Inflammatory macrophage treated with lipopolysaccharide for 1 hour (primary cell): Measurements from ENCODE around the gene RBAK.
"Not testable (repeated sequence)": the region's sequence is repeated elsewhere in the genome, so short reads cannot be mapped to it uniquely, and the experiment has no call there.

Experiments
- DNase-seq, 2 donors: peaks; one replicate each; pipeline ENCODE4 v3.0.0-alpha.2; 2020 to 2022

RBAK gene

DNA sequence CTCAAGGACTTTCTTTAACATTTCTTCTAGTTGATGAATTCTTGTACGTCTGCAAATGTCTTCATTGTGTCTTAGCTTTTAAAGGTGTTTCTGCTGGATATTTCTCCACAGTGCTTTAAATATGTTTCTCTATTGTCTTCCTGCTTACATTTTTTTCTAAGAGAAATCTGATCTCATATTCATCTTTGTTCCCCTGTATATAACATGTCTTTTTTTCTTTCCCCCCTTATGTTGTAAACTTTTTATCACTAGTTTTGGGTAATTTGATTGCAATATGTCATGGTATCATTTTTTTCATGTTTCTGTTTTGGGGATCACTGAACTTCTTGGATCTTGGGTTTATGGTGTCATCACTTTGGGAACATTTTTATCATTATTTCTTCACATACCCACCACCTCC is 7.5 kb downstream of the RBAK start:
- DNase-seq, result no peak

DNA sequence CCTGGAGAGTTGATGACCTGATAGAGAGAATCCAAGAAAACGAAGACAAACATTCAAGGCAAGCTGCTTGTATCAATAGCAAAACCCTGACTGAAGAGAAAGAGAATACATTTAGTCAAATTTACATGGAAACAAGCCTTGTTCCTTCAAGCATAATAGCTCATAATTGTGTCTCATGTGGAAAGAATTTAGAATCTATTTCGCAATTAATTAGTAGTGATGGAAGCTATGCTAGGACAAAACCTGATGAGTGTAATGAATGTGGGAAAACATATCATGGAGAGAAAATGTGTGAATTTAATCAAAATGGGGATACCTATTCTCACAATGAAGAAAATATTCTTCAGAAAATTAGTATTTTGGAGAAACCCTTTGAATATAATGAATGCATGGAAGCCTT is 18.0 kb downstream of the RBAK start:
- DNase-seq, result no peak

DNA sequence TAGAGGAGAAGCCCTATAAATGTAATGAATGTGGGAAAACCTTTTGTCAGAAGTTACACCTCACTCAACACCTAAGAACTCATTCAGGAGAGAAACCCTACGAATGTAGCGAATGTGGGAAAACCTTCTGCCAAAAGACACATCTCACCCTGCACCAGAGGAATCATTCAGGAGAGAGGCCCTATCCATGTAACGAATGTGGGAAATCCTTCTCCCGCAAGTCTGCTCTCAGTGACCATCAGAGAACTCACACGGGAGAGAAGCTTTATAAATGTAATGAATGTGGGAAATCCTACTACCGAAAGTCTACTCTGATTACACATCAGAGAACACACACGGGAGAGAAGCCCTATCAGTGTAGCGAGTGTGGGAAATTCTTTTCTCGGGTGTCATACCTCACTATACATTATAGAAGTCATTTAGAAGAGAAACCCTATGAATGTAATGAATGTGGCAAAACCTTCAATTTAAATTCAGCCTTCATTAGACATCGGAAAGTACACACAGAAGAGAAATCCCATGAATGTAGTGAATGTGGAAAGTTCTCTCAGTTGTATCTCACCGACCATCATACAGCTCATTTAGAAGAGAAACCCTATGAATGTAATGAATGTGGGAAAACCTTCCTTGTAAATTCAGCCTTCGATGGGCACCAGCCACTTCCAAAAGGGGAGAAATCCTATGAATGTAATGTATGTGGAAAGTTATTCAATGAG is 18.9 kb downstream of the RBAK start:
- DNase-seq, result no peak

DNA sequence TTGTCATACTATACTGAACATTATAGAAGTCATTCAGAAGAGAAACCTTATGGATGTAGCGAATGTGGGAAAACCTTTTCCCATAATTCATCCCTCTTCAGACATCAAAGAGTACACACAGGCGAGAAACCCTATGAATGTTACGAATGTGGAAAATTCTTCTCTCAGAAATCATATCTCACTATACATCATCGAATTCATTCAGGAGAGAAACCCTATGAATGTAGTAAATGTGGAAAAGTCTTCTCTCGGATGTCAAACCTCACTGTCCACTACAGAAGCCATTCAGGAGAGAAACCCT is 19.4 kb downstream of the RBAK start:
- DNase-seq, result no peak

DNA sequence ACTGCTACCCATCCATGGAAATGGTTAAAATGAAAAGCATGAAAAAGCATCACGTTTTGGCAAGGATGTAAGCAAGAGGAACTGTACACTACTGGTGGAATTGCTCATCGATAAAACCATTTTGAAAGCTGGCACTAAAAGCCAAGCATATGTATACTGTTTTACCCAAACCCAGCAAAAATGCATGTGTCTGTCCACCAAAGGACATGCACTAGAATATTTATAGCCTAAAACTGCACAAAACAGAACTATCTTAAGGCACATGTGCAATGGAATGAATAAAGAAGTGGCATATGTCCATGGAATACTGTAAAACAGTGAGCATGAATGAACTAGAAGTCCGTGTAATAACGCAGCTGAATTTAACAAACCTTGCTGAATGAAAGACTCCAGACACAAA is 22.9 kb downstream of the RBAK start:
- no peak for DNase-seq

DNA sequence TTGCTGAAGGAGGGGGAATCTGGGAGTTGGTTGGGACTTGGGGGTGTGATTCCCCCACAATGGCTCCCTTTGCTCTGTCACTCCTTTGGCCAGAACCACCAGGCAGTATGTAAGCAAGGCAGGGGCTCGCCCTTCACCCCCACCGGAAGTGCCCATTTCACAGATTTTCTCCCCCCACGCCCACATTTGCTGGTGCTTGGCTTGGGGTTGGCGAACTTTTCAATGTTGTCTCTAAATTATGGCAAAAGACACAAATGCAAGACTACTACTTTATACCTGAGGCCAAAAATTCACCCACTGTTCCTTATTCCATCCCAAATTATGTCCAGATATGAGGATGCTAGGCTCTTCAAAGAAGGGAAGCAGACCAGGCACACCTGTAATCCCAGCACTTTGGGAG is 24.5 kb downstream of the RBAK start:
- DNase-seq, result no peak

DNA sequence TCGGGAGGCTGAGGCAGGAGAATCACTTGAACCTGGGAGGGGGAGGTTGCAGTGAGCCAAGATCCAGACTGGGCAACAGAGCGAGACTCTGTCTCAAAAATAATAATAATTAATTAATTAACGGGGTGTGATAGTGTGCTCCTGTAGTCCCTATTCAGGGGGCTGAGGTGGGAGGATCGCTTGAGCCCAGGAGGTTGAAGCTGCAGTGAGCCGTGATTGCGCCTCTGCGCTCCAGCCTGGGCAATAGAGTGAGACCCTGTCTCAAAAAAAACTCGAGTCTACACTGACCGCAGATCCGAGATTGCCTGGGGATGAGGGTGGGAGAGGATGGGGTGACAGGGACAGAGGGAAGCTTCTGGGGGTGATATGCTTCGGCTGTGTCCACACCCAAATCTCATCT is 29.5 kb downstream of the RBAK start:
- not testable (repeated sequence) for DNase-seq

DNA sequence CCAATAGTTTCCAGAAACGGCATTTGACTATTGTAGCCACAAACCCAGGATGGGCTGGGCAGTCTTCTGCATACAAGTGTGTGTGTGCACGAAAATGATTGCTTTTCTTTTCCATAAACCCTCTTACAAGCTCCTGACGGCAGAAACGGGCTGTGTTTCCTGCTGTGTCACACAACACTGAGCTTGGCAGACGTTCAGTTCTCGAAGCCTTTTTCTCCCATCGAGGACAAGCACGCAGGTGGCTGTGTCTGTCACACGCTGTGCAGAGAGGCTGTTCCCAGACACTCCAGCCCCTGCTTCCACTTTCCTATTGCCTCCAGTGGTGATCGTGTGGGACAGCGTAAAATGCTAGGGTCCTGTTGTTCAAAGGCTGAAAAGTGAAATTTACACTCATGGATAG is 32.1 kb downstream of the RBAK start:
- no peak for DNase-seq

DNA sequence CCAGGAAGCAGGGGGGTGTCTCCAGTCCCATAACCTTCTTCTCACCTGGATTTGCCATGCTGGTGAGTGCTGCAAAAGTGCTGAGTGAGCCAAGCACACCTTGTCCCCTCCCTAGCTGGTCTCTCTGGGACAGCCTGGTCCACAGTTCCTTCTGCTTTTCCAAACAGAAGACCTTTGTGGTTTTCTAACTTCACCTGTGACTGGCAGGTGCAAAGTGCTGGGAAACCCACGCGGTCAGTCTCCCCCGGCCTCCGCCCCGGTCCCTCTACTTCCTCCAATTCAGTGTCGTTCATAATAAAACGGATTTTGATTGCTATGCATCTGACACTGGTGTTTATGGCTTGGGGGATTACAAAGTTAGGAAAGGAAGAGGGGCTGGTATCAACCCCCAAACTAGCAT is 37.1 kb downstream of the RBAK start:
- DNase-seq, result no peak

DNA sequence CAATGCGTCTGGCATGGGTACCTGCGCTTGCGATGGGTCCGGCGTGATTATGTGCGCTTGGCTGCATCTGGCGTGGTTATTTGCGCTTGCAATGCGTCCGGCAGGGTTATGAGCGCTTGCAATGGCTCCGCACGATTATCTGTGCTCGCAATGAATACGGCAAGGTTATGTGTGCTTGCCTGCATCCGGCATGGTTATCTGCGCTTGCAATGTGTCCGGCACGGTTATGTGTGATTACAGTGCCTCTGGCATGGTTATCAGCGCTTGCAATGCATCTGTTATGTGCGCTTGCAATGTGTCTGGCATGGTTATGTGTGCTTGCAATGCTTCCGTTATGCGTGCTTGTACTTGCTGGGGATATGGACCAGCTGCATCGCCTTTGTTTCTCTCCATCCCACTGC is 37.7 kb downstream of the RBAK start:
- DNase-seq, result no peak

DNA sequence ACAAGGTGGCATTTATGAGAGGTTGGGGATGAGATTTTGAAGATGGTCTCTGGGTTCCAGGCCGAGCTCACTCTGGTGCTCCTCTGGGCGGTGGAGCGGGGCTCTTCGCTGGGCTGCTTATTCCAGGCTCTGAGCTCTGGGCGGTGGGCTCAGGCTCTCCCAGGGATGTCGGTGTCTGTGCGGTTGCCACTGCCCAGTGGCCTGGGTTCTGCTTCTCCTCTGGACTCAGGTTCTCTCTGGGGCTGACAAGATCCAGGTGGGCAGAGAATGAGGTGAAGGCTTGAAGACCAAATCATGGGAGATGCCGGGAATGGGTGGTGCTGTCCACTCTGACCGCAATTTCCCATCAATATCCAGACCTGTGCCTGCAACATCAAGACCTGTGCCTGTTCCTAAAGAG is 40.6 kb downstream of the RBAK start:
- DNase-seq, result no peak

DNA sequence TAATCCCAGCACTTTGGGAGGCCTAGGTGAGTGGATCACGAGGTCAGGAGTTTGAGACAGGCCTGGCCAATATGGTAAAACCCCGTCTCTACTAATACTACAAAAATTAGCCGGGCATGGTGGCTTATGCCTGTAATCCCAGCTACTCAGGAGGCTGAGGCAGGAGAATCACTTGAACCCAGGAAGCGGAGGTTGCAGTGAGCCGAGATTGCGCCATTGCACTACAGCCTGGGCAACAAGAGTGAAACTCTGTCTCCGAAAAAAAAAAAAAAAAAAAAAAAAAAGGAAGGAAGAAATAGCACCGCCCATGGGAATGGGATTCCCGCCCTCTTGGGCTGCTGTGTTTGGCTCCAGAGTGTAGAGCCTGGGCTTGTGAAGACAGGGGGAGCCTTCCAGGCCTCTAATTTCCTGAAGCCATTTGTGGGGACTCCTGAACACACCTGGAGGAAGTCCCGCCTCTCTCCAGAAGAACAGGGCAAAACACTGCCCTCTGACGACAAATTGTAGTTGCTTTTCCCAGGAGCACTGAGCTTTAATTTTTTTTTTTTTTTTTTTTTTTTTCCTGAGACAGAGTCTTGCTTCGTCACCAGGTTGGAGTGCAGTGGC is 42.7 kb downstream of the RBAK start:
- peak; percentile 9 to 11 for DNase-seq

DNA sequence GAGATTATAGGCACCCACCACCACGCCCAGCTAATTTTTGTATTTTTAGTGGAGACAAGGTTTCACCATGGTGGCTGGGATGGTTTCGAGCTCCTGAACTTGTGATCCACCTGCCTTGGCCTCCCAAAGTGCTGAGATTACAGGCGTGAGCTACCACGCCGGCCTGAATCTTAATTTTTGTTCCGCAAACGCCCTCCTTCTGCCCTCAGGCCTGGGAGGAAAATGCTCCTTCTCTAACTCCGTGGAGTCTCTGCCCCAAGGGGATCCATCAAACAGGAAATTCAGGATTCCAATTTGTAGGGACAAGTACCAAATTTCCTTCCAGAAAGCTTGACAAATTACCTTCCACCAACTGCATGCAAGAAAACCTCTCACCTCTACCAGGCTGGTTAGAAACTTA is 43.2 kb downstream of the RBAK start:
- DNase-seq, result no peak

DNA sequence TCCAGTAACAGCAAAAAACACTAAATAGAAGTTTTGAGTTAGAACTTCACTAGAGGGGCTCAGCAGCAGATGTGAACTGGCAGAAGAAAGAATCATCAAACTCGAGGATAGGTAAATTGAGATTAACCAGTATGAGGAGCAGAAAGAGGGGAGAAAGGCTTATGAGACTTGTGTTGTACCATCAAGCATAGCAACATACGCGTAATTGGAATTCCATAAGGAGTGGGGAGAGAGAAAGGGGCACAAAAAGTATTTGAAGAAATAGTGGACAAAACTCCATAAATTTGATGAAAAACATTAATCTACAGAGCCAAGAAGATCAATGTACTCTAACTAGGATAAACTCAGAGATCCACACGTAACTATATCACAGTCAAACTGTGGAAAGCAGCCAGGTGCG is 48.3 kb downstream of the RBAK start:
- DNase-seq, result no peak

DNA sequence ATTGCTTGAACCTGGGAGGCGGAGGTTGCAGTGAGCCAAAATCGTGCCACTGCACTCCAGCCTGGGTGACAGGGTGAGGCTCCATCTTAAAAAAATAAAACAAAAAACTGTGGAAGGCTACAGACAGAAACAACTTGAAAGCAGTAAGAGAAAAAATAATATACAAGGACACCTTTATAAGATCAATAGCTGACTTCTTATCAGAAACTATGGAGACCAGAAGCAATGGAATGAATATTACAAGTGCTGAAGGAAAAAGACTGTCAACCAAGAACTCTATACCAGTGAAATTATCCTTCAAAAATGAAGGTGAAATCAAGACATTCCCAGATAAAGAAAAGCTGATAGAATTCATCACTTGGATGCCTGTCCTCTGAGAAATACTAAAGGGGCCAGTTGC is 49.0 kb downstream of the RBAK start:
- no peak for DNase-seq

DNA sequence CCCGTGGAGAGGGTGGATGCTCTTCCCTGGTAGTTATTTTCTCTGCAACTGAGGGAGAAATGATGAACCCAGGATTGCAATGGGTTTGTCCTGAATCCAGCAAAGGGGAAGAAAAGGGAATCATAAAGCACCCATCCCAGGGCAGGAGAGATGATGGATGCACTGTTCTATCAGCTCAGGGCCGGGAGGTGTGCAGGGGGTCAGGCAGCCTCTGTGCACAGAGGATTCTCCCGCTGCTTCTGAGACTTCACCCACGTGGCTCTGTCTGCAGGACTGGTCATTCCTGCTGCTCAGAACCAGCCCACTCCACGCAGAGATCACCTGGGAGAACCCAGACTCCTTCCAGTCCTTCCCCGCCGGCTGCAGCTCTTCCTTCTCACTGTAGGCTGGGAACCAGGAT is 70.7 kb downstream of the RBAK start:
- DNase-seq, result no peak

DNA sequence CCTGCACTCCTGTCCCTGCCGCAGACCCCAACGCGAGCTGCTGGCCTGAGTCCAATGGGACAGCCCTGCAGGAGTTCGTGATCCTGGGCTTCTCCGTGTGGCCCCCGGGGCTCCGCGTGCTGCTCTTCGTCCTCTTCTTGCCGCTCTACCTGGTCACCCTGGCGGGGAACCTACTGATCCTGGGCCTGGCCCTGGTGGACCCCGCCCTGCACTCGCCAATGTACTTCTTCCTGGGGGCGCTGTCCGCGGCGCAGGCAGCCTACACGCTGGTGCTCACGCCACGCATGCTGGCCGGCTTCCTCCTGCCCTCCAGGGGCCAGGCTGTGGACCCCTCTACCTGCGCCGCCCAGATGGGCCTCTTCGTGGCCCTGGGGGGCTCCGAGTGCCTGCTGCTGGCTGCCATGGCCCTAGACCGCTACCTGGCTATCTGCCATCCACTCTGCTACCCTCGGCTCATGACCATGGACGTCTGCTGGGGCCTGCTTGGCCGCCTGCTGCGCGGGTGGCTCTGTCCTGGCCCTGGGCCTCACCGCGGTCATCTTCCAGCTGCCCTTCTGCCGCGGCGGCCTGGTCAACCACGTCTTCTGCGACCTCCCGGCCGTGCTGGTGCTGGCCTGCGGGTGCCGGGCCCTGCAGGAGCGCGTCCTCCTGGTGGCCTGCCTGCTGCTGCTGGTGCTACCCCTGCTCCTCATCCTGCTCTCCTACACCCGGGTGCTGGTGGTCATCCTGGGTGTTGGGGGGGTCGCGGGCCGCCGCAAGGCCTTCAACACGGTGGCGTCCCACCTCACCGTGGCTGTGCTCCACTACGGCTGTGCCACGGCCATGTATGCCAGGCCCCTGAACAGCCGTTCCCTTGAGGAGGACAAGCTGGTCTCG is 71.7 kb downstream of the RBAK start:
- no peak for DNase-seq
